ENCODE measurements around the gene TNFSF12.
"Not testable (repeated sequence)": the region's sequence is repeated elsewhere in the genome, so short reads cannot be mapped to it uniquely, and the experiment has no call there.

TNFSF12 gene

DNA sequence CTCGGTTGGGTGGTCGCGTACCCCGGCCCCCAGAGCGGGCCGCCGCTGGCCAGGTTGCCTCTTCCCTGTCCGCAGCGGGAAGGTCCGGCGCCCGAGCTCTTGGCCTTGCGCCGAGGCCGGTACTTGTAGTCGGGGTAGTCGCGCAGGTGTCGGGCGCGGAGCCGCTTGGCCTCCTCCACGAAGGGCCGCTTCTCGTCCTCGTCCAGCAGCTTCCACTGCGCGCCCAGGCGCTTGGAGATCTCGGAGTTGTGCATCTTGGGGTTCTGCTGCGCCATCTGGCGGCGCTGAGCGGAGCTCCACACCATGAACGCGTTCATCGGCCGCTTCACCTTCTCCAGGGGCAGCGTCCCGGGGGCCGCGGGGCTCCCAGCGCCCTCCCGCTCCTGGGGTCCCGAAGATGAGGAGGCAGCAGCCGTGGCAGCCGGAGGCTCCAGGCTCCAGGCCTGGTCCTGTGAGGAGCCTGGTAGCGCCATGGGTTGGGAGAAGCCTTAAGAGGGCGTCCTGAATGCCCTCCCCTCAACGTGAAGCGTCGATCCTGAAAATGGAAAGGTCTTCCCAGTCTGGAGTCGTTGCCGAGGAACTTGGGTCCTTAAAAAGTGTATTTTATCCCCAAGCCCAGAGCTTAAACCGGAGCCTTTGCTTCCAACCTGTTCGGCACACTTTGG is 40.5 kb downstream of the TNFSF12 start:
- peak; percentile 71 for DNase-seq

DNA sequence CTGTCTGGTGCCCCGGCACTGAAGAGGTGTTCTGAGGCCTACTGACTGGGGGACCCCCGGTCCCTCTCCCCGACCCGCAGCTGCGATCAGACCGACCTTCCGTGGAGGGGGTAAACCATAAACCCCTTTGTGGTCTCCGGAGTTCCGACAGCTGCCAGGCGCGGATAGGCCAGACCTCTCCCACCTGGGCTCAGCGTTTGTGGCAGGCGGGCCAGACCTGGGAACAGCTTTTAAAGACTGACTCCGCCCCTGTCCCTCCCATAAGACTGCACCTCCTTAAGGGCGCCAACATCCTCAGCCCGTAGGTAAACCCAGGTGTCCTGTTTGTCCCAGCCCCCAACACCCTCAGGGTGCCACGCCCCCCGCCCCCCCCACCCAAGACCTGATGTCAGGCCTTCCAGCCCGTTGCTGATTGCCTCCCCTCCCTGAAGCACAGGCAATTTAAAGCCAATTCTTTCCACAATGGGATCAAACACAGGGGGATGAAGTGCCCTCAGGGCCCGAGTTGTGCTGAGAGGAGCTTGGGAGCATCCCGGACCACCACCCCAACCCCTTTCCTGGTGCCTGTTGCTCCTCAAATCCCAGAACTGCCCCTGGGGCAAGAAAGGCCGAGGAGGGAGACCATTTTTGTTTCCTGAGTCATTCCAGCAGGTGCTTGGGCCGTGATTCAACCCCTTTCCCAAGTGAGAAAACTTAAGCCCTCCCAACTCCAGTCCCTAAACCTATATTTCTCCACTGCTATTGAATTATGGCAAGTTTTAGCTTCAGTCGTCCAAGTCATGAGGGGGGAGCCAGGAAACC is 41.2 kb downstream of the TNFSF12 start, which contains the start of gene SOX15:
TSS of gene SOX15 (minus strand) at position 204 of the 801 bp plus-strand sequence. CDS start 418 bp downstream, outside the sequence.
- DNase-seq: no peak

DNA sequence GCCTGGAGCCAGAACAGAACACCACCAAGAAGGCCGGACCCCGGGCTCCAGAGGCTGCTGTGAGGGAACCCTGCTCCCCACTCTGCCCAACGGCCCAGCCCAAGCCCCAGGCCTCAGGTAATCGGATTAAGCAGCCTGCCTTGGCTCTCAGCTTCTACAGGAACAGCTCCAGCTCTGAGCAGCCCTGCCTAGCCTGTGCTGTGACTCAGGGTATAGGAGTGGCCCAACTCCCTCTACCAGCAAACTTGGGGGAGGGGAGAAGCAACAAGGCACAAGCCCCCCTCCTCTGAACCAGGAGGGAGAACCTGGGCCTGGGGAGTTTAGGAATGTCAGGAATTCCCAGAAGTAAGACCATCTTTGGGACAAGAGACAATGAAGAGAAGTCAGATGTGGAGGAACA is 41.9 kb downstream of the TNFSF12 start:
- DNase-seq: no peak

DNA sequence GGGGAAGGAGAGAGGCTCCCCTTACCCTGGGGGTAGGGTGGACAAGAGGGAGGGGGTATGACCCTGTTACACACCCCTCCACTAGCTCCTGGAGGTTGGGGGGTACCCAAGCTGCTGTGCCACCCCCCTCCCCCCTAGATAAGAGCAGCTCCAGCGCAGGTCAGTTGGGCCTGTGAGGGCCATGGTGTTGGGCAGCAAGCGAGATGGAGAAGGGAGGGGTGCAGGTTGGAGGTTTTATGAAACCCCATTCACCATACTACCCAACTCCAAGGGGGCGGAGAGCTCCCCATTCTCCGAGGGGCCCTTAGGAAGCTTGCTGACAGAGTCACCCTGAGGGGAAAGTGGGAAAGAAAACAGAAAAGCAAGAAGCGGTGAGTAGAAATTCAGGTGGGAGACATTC is 42.7 kb downstream of the TNFSF12 start:
- DNase-seq: no peak

DNA sequence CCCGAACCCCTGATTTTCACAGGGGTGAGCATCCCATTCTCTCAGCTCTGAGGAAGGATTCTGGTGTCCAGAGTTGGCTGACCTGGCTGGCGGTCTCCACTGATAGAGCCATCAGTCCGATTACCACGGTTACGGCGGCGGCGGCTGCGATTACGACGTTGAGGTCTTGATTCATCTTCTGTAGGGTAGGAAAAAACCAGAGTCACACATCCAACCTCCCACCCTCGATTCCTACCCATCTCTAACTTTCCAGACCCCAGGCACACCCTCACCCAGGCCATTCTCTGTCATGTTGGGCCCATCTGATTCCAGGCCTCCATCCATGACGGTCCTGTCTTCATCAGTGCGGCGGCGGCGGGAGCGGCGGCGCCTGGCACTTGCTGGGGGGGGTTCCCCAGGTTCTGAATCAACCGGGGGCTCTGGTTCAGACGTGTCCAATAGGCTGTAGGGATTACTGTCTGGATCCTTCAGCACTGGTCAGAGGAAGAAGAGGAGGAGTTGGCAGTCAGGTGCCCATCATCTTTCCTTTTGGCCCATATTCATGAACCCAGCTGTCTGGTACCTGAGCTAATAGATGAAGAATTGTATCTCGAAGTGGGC is 43.7 kb downstream of the TNFSF12 start:
- DNase-seq: no peak

DNA sequence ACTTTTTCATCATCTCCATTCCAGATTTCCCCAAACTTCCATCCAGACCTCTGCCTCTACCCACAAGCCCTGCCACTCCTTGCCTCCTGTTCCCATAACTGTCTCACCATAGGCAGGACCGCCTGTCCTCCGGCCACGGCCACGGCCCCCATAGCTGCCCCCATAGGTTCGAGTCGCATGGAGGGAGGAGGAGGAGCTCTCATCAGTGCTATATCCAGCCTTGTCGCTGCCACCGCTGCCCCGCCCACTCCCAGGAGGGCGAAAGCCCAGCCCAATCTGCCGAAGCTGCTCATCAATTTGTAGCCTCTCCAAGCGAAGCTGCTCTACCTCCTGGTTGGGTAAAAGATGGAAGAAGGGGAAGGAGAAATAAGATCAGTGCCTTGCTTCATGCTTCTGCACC is 44.4 kb downstream of the TNFSF12 start:
- no peak for DNase-seq

DNA sequence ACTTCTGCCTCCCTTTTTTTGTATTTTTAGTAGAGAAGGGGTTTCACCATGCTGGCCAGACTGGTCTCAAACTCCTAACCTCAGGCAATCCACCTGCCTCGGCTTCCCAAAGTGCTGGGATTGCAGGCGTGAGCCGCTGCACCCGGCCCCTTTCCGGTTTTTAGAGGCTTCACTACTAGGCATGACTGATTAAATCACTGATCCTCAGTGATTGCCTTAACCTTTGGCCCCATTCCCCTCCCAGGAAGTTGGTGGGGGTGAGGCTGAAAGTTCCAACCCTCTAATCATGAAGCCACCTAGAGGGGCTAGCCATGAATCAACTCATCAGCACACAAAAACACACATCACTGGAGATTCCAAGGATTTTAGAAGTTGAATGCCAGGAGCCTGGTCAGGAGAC is 48.7 kb downstream of the TNFSF12 start:
- DNase-seq: not testable (repeated sequence)

DNA sequence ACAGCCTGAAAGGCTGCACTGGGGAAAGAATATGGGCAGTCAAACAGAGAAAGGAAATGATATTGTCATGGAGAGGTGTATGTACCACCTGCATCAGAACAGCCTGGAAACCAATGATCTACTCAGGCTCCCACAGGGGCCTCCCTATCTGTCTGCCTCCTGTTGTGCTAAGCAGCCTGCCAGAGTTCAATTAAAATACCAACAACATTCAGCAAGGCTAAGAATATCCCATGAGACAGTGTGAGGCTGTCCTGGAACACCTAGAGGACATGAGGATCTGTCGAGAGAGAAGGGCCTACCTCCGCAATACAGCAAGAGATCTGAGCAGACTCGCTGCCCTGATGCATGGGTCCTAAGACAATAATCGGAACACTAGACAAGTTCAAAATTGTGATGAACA is 57.4 kb downstream of the TNFSF12 start:
- no peak for DNase-seq

Data from CD4-positive, alpha-beta T cell treated with Interferon gamma for 1 hour (primary cell).